ENCODE results near the gene MAMDC2.

The MAMDC2 gene

GRCh38 chr9:69997524-69997923, 46.1 kb upstream of the MAMDC2 start:
- Histone ChIP-seq H2BK120ac (ENCODE audit: low read depth, low read length) (no peak overlapping the region), H3K4me3 (ENCODE audit: insufficient read depth in 1 of 2, low read depth in 1 of 2, low read length in 2 of 2) (no peak overlapping the region), H3K9me3 (ENCODE audit: control insufficient read depth, low read length) (no peaks in the 10 kb centered on the region), H2AK5ac (ENCODE audit: low read length, severe bottlenecking) (no peak overlapping the region), H3K14ac (ENCODE audit: low read length in 2 of 2) (no peak overlapping the region), H3K4me2 (ENCODE audit: low read length, poor library complexity, severe bottlenecking) (no peak overlapping the region), H2BK12ac (ENCODE audit: low read length in 2 of 2) (no peak overlapping the region), H4K8ac (ENCODE audit: low read length) (no peak overlapping the region), H2BK15ac (ENCODE audit: low read depth, poor library complexity, severe bottlenecking) (no peak overlapping the region), H3K36me3 (ENCODE audit: control insufficient read depth in 1 of 2, insufficient read depth in 2 of 2, low read depth in 1 of 2, low read length in 2 of 2) (no peaks in the 10 kb centered on the region), H3K4ac (ENCODE audit: low read depth in 1 of 2, low read length in 2 of 2) (no peak overlapping the region), H3K27ac (ENCODE audit: low read length, poor library complexity, severe bottlenecking) (no peak overlapping the region), H3K23ac (ENCODE audit: low read length in 2 of 2) (no peak overlapping the region), H3K27me3 (ENCODE audit: control insufficient read depth in 1 of 2, insufficient read depth in 1 of 2, low read length in 2 of 2) (no peaks in the 10 kb centered on the region), H3K4me1 (ENCODE audit: control insufficient read depth, insufficient read depth, low read depth, low read length) (no peaks in the 10 kb centered on the region), H3K79me1 (replicated peaks; ENCODE audit: low read length, poor library complexity, severe bottlenecking) (no peaks in the 10 kb centered on the region), H2BK5ac (ENCODE audit: low read depth, low read length, poor library complexity, severe bottlenecking) (no peak overlapping the region), H2AFZ (ENCODE audit: low read depth, low read length) (no peak overlapping the region), H4K91ac (ENCODE audit: low read length) (no peak overlapping the region), H3K18ac (ENCODE audit: low read depth in 1 of 2, low read length in 2 of 2) (no peak overlapping the region), H3K9ac (ENCODE audit: low read length) (no peak overlapping the region)
- WGBS = 100% methylated on average over 2 of the region's 2 CpGs
- DNase-seq = no peak

DNA sequence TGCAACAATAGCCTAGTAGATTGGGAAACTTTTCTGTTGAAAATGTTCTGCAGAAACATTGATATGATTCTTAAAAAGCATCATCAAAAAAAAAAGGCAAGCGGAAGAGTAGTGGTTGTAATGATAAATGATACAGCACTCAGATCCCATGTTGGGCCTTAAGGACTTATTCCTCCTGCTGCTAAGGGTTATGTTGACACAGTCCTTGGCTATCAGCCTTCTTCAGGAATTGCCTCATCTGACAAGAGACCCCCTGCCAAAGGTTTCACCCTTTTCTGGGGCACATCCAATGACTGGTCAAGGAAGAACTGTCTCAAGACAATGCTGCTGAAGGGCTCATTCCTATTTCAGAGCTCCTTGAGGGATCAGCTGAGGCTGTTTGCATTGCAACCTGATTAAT, 44.3 kb upstream of the MAMDC2 start:
- no peak overlapping the region for H2BK15ac ChIP-seq (ENCODE audit: low read depth, poor library complexity, severe bottlenecking)

GRCh38 chr9:70000469-70000868, 43.2 kb upstream of the MAMDC2 start:
- no peak overlapping the region for H3K4ac ChIP-seq (ENCODE audit: low read depth in 1 of 2, low read length in 2 of 2)
- no peaks in the 10 kb centered on the region for H3K9me3 ChIP-seq (ENCODE audit: control insufficient read depth, low read length)
- H3K4me3 ChIP-seq (ENCODE audit: insufficient read depth in 1 of 2, low read depth in 1 of 2, low read length in 2 of 2) = no peak overlapping the region
- no peak overlapping the region for H2BK15ac ChIP-seq (ENCODE audit: low read depth, poor library complexity, severe bottlenecking)
- H3K27me3 ChIP-seq (ENCODE audit: control insufficient read depth in 1 of 2, insufficient read depth in 1 of 2, low read length in 2 of 2) = no peaks in the 10 kb centered on the region
- H2AFZ ChIP-seq (ENCODE audit: low read depth, low read length) = no peak overlapping the region
- no peak overlapping the region for H2AK5ac ChIP-seq (ENCODE audit: low read length, severe bottlenecking)
- no peak overlapping the region for H3K9ac ChIP-seq (ENCODE audit: low read length)
- H4K8ac ChIP-seq (ENCODE audit: low read length) = no peak overlapping the region
- no peak for DNase-seq
- H3K79me1 ChIP-seq (replicated peaks; ENCODE audit: low read length, poor library complexity, severe bottlenecking) = no peaks in the 10 kb centered on the region
- H3K36me3 ChIP-seq (ENCODE audit: control insufficient read depth in 1 of 2, insufficient read depth in 2 of 2, low read depth in 1 of 2, low read length in 2 of 2) = no peaks in the 10 kb centered on the region
- H4K91ac ChIP-seq (ENCODE audit: low read length) = no peak overlapping the region
- H3K23ac ChIP-seq (ENCODE audit: low read length in 2 of 2) = no peak overlapping the region
- no peak overlapping the region for H3K4me2 ChIP-seq (ENCODE audit: low read length, poor library complexity, severe bottlenecking)
- H2BK120ac ChIP-seq (ENCODE audit: low read depth, low read length) = no peak overlapping the region
- 98% methylated on average over 2 of the region's 3 CpGs for WGBS
- H2BK12ac ChIP-seq (ENCODE audit: low read length in 2 of 2) = no peak overlapping the region
- H3K27ac ChIP-seq (ENCODE audit: low read length, poor library complexity, severe bottlenecking) = no peak overlapping the region
- H3K18ac ChIP-seq (ENCODE audit: low read depth in 1 of 2, low read length in 2 of 2) = no peak overlapping the region
- no peaks in the 10 kb centered on the region for H3K4me1 ChIP-seq (ENCODE audit: control insufficient read depth, insufficient read depth, low read depth, low read length)
- H2BK5ac ChIP-seq (ENCODE audit: low read depth, low read length, poor library complexity, severe bottlenecking) = no peak overlapping the region
- no peak overlapping the region for H3K14ac ChIP-seq (ENCODE audit: low read length in 2 of 2)

More for the DNA sequence above, 44.3 kb upstream of the MAMDC2 start:
- H3K18ac ChIP-seq (ENCODE audit: low read depth in 1 of 2, low read length in 2 of 2) = no peak overlapping the region
- no peak overlapping the region for H3K4me2 ChIP-seq (ENCODE audit: low read length, poor library complexity, severe bottlenecking)
- no peaks in the 10 kb centered on the region for H3K79me1 ChIP-seq (replicated peaks; ENCODE audit: low read length, poor library complexity, severe bottlenecking)
- no peak overlapping the region for H3K23ac ChIP-seq (ENCODE audit: low read length in 2 of 2)
- no peak overlapping the region for H3K4ac ChIP-seq (ENCODE audit: low read depth in 1 of 2, low read length in 2 of 2)
- 100% methylated on average over 1 of the region's 1 CpG for WGBS
- no peak overlapping the region for H2AK5ac ChIP-seq (ENCODE audit: low read length, severe bottlenecking)
- H4K8ac ChIP-seq (ENCODE audit: low read length) = no peak overlapping the region
- DNase-seq = no peak
- H3K4me1 ChIP-seq (ENCODE audit: control insufficient read depth, insufficient read depth, low read depth, low read length) = no peaks in the 10 kb centered on the region
- no peaks in the 10 kb centered on the region for H3K9me3 ChIP-seq (ENCODE audit: control insufficient read depth, low read length)
- no peak overlapping the region for H2BK120ac ChIP-seq (ENCODE audit: low read depth, low read length)
- H2BK5ac ChIP-seq (ENCODE audit: low read depth, low read length, poor library complexity, severe bottlenecking) = no peak overlapping the region
- no peak overlapping the region for H4K91ac ChIP-seq (ENCODE audit: low read length)
- H3K14ac ChIP-seq (ENCODE audit: low read length in 2 of 2) = no peak overlapping the region
- no peak overlapping the region for H3K27ac ChIP-seq (ENCODE audit: low read length, poor library complexity, severe bottlenecking)
- no peaks in the 10 kb centered on the region for H3K36me3 ChIP-seq (ENCODE audit: control insufficient read depth in 1 of 2, insufficient read depth in 2 of 2, low read depth in 1 of 2, low read length in 2 of 2)
- no peak overlapping the region for H2BK12ac ChIP-seq (ENCODE audit: low read length in 2 of 2)
- H2AFZ ChIP-seq (ENCODE audit: low read depth, low read length) = no peak overlapping the region
- no peak overlapping the region for H3K4me3 ChIP-seq (ENCODE audit: insufficient read depth in 1 of 2, low read depth in 1 of 2, low read length in 2 of 2)
- no peaks in the 10 kb centered on the region for H3K27me3 ChIP-seq (ENCODE audit: control insufficient read depth in 1 of 2, insufficient read depth in 1 of 2, low read length in 2 of 2)
- H3K9ac ChIP-seq (ENCODE audit: low read length) = no peak overlapping the region

- no peak overlapping the region for H3K4me2 ChIP-seq (ENCODE audit: low read length, poor library complexity, severe bottlenecking)
- peak overlapping the region; percentile 83 for H3K27ac ChIP-seq (ENCODE audit: low read length, poor library complexity, severe bottlenecking)
- no peak overlapping the region for H4K8ac ChIP-seq (ENCODE audit: low read length)
- H2BK15ac ChIP-seq (ENCODE audit: low read depth, poor library complexity, severe bottlenecking) = no peak overlapping the region
- H3K27me3 ChIP-seq (ENCODE audit: control insufficient read depth in 1 of 2, insufficient read depth in 1 of 2, low read length in 2 of 2) = no peaks in the 10 kb centered on the region
- no peak for DNase-seq
- no peak overlapping the region for H2BK120ac ChIP-seq (ENCODE audit: low read depth, low read length)
- no peak overlapping the region for H3K9ac ChIP-seq (ENCODE audit: low read length)
- no peak overlapping the region for H2BK12ac ChIP-seq (ENCODE audit: low read length in 2 of 2)
- peak overlapping the region; percentile 40 for H2BK5ac ChIP-seq (ENCODE audit: low read depth, low read length, poor library complexity, severe bottlenecking)
- H3K79me1 ChIP-seq (replicated peaks; ENCODE audit: low read length, poor library complexity, severe bottlenecking) = no peaks in the 10 kb centered on the region
- 100% methylated on average over 1 of the region's 2 CpGs for WGBS
- H3K14ac ChIP-seq (ENCODE audit: low read length in 2 of 2) = no peak overlapping the region
- H2AK5ac ChIP-seq (ENCODE audit: low read length, severe bottlenecking) = no peak overlapping the region
- no peak overlapping the region for H3K4me3 ChIP-seq (ENCODE audit: insufficient read depth in 1 of 2, low read depth in 1 of 2, low read length in 2 of 2)
- no peak overlapping the region for H2AFZ ChIP-seq (ENCODE audit: low read depth, low read length)
- no peak overlapping the region for H4K91ac ChIP-seq (ENCODE audit: low read length)
- no peak overlapping the region for H3K18ac ChIP-seq (ENCODE audit: low read depth in 1 of 2, low read length in 2 of 2)
- no peak overlapping the region for H3K23ac ChIP-seq (ENCODE audit: low read length in 2 of 2)
- no peaks in the 10 kb centered on the region for H3K4me1 ChIP-seq (ENCODE audit: control insufficient read depth, insufficient read depth, low read depth, low read length)
- no peak overlapping the region for H3K4ac ChIP-seq (ENCODE audit: low read depth in 1 of 2, low read length in 2 of 2)
- H3K36me3 ChIP-seq (ENCODE audit: control insufficient read depth in 1 of 2, insufficient read depth in 2 of 2, low read depth in 1 of 2, low read length in 2 of 2) = no peaks in the 10 kb centered on the region
- no peaks in the 10 kb centered on the region for H3K9me3 ChIP-seq (ENCODE audit: control insufficient read depth, low read length)
Measured at GRCh38 chr9:70003901-70004714, 39.5 kb upstream of the MAMDC2 start.
